RWPE1 (cell line): ENCODE data around the gene INSIG1.

ENCODE experiments used
- CTCF ChIA-PET: fragments of 350-600 bp; sonication (Branson Sonifier 250); formaldehyde crosslinking; extraction: SDS; loops from one replicate; lab custom pipeline; 2021; lab: Yijun Ruan, JAX
- POLR2A ChIA-PET: fragments of 400-600 bp; formaldehyde crosslinking; extraction: SDS; loops from one replicate; lab custom pipeline; 2020; ENCODE audit warnings: antibody characterized with exemption; ENCODE audit not compliant: low non-redundant PET; lab: Yijun Ruan, JAX
- DNase-seq: peaks from one replicate; pipeline ENCODE4 v3.0.0; 2012; ENCODE audit warnings: low spot score
- H3K27ac ChIP-seq: fragments of 450-650 bp; 2 replicates; pipeline ENCODE4 v1.5.1; 2017
- TF ChIP-seq, protein P1 (sequence below): fragments of 450-650 bp; conservative IDR thresholded peaks from 2 replicates; pipeline ENCODE4 v1.5.1; 2017; ENCODE audit warnings: low read depth, mild to moderate bottlenecking

The INSIG1 gene

DNA sequence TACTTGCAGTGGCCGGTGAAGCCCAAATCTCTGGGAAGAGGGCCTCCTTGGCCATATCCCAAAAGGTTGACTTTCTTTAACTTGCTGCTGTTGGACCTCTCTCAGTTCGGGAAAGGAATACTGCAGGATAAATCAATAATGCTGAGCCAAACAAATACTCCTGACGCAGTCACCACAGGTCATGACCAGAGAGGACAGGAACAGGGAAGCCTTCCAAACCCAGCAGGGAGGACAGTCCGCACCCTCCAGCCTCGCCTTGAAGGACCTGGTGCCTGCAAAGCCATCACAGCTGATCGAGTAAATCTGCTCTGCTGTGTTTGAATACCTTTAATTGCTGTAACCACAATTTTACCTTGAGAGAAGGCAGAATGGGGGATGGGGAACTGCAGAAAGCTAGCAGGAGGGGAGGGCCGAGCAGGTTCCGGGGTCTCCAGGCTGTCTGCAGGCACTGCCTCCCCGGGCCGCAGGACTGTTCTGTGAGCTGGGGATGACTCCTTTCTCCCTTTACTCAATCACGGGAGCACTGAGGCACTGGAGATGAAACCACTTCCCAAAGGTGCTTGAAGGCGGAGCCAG lies 20.8 kb upstream of the INSIG1 start:
- ChIA-PET CTCF (no interaction called here), POLR2A (no interaction called here)
- H3K27ac ChIP-seq = no peak overlapping the region
- TF ChIP-seq, protein P1, sequence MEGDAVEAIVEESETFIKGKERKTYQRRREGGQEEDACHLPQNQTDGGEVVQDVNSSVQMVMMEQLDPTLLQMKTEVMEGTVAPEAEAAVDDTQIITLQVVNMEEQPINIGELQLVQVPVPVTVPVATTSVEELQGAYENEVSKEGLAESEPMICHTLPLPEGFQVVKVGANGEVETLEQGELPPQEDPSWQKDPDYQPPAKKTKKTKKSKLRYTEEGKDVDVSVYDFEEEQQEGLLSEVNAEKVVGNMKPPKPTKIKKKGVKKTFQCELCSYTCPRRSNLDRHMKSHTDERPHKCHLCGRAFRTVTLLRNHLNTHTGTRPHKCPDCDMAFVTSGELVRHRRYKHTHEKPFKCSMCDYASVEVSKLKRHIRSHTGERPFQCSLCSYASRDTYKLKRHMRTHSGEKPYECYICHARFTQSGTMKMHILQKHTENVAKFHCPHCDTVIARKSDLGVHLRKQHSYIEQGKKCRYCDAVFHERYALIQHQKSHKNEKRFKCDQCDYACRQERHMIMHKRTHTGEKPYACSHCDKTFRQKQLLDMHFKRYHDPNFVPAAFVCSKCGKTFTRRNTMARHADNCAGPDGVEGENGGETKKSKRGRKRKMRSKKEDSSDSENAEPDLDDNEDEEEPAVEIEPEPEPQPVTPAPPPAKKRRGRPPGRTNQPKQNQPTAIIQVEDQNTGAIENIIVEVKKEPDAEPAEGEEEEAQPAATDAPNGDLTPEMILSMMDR = no peak
- no peak for DNase-seq

DNA sequence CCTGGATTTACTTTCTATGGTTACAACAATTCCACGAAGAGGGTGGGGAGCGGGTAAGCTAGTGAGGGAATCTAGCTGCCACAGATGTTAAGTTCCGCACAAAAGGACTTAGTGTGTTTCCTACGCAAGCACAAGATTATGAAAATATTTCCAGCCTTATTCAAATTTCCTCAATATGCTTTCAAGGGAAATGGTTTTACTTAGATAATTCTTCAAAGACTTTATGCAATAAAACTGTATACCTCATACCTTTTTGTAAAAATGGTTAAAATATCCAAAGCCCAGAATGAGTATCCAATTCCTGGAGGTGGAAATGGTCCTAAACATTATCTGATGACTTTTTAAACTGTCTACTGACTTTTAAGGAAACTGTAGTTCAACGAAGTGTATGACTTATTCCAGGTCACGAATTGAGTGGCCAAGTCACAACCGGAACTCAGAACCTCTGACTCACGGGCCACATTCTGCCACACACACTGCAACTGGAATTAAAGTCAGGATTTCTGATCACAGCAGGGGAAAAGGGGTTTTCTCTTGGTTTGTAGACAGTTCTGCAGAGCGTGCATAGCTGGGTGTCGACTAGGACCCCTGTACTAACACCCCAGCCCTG lies 20.2 kb upstream of the INSIG1 start:
- no peak overlapping the region for H3K27ac ChIP-seq
- ChIA-PET POLR2A (no interaction called here), CTCF (no interaction called here)
- no peak for DNase-seq
- TF ChIP-seq, protein P1 = no peak

DNA sequence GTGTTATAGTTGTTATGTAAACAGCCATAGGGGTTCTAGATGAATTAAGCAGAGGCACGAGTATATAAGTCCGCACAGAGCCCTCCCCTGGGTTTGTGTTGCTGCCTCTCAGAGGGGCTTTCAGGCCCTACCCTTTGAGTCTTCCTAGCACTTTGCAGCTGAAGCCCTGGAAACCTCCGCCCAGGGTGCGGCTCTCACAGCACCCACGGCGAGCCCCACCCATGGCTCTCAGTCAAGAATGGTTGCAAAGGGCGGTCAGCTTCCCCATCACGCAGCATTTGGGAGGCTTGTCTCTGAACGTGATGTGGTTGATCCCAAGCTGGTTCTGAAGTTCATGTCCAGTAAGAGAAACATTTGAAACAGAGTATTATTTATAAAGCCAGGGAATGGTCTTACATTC lies 18.8 kb upstream of the INSIG1 start:
- no peak for DNase-seq
- CTCF ChIA-PET = interaction anchor here (0.6 kb wide), 1 partner anchor 239 kb away, joined by 8 read pairs; no protein-coding TSS in a partner anchor
- TF ChIP-seq, protein P1 = no peak

DNA sequence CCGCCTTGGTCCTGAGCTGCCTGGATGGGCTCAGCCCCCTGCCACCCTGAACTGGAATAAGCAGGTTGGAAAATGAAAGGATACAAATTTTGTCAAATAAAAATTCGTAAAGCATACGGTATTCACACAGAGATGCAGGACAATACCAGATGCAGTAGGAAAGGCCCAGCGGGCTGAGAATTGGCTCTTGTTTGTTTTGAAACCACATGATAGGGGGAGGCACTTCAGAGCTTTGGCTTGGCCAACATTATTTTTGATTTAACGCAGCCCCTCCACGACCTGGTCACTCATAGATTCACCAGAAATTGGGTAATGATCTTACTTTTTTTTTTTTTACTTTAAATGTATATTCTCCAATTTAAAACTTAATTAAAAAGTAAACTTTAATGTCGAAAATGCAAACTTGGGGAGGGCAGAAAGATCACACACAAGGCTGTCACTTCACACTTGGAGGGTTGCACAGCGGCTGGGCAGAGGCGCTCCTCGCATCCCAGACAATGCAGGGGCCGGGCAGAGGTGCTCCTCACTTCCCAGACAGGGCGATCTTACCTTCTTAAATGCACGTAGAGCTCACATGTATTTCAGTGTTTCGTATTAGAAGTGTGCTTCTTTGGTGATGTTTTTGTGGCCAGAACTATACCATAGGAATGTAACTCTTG lies 17.8 kb upstream of the INSIG1 start:
- H3K27ac ChIP-seq = no peak overlapping the region
- TF ChIP-seq, protein P1 = no peak
- CTCF ChIA-PET = no interaction called here
- DNase-seq = no peak
- POLR2A ChIA-PET = no interaction called here

More for the DNA sequence above, 18.8 kb upstream of the INSIG1 start:
- POLR2A ChIA-PET = interaction anchor here (0.5 kb wide), 1 partner anchor 19 kb away, joined by 4 read pairs; the partner anchor contains the start of gene INSIG1
- no peak overlapping the region for H3K27ac ChIP-seq

DNA sequence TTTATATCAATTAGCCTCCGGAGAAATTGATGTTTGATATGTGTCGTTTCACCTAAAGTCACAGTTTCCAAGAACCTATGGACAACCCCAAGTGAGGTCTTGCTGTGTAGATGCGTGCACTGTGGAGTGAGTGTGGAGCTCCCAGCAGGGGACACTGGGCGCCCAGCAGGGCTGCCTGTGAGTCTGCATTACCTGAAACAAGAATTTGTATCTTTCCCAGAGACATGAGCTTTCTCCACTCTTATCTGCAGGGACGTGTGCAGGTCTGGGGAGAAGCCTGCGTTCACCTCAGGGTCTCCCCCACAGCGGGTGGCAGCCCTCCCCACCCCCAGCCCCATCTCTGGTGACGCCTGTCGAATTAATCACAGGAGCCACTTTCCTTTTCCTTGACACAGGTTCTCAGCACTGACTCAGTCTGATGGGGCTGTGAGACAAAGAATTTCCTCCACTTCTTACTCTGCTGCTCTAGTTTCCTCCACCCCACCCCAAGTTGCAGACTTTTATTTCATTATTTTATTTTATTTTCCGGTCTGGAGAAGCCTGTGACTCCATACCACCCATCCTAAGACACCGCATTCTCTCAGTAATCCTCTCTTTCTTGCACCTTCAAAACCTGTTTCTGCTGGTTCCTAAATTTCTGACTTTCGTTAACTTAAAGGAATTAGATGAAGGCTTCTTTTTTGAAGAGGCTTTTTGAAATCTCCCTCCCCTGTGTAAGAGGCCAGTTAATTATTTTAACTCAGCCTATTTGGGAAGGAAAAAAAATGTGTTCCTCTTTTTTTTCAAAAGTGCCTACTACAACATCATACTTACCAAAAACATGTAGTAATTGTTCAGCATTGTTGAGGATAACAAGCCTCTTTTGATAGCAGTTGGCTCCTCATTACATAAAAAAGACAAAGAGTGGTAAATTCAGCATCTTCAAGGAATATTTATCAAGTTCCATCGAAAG lies 17.0 kb upstream of the INSIG1 start:
- no peak overlapping the region for H3K27ac ChIP-seq
- CTCF ChIA-PET = no interaction called here
- POLR2A ChIA-PET = no interaction called here

More for the DNA sequence above, 17.0 kb upstream of the INSIG1 start:
- DNase-seq = no peak
- TF ChIP-seq, protein P1 = no peak
